Right renal cortex interstitium (tissue), 3 donors: ENCODE data around the gene UBL3. TPM values are rescaled to one million over a fixed set of nuclear protein-coding genes. Genes with fewer than 3 reads are reported as not detected.

Source experiments
- DNase-seq, 3 donors: peaks; one replicate each; pipeline ENCODE4 v3.0.0-alpha.2; 2013; ENCODE audit warnings: low read depth in 3 of 3, low spot score in 2 of 3
- polyA plus RNA-seq, 3 donors: library from polyadenylated mRNA; unstranded; fragments of 120-200 nt; gene quantifications; one replicate each; pipeline ENCODE4 v1.2.1, GENCODE V29; 2013; ENCODE audit not compliant: insufficient read length in 3 of 3

The UBL3 gene
- polyA plus RNA-seq, 3 donors = 45.2 to 47.9 (median 47.7) TPM

DNA sequence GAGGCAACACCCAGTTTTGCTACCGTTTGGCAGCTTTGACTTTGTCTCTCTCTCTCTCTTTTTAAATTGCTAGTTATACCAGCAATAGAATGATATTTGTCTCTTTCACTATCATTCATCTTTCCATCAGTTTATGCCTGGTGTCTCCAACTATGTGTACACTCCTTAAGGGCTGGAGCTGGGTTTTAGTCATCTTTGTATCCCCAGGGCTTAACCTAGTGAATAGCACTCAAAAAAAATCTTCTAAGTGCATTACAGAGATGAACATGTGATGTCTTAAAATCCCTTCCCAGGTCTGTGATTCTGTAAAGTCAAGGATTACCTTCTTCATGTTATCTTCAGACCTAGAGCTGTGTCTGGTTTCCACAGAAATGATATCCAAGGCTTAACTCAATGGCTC is 7.8 kb upstream of the UBL3 start:
- no peak for DNase-seq

DNA sequence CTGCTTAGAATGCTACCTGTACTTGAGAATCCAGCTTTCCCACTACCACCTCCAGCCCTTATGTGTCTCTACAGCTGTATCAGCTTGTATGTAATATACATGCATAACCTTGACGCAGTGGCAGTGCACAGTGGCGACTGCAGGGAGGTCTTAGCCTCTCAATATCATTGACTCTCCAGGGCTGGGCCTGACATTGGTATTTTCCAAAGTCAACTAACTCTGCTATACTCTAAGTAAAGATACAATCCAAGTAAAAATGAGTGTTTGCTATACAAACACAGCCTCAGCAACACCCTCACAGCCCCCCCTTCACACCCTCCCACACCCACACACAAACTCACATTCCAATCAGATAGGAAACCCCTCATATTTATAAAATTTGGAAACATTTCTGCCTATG is 6.7 kb upstream of the UBL3 start:
- no peak for DNase-seq

DNA sequence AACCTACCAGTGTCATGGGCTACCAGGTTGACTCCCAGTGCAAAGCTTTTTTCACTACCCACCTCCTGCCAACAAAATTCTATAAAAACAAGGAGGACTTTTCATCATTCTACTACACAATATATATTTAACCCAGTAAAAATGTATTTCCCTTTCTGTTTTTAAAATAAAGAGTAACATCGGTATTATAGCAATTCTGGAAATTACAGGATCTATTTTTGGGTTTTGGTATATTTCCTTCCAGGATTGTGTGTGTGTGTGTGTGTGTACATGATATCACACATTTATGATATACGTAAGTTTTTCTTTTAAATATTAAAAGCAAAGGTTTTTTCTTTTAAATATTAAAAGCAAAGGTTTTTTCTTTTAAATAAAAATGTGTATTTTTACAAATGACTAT is 6.0 kb upstream of the UBL3 start:
- no peak for DNase-seq

DNA sequence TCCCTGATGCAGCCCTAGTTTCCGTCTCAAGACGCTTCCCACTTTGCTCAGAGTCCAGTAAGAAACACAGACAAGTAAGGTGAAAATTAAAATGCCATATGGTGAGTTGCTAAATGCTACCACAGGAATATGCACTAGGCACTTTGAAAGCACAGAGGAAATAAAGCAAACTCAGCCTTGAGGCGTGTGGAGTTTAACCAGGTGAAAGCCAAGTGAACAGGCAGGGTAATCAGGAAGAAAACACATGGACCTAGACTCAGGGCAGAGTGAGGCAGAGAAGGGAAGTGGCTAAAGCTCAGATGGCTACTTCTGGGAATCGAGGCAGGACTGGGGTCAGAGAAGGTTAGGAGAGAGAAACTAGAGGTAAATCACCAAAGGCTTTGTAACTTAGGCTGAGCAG is 5.4 kb upstream of the UBL3 start:
- no peak for DNase-seq

DNA sequence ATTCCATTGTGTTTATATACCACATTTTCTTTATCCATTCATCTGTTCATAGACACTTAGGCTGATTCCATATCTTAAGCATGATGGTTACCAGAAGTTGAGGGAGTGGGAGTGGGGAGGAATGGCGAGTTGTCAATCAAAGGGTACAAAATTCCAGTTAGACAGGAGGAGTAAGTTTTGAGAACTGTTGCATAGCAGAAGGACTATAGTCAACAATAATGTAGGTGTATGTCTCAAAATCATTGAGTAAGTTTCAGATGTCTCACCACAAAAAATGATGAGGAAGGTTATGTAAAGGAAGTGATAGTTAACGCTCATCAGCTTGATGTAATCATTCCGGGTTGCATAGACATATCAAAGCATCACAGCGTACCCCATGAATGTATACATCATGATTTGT is 4.6 kb upstream of the UBL3 start:
- no peak for DNase-seq

DNA sequence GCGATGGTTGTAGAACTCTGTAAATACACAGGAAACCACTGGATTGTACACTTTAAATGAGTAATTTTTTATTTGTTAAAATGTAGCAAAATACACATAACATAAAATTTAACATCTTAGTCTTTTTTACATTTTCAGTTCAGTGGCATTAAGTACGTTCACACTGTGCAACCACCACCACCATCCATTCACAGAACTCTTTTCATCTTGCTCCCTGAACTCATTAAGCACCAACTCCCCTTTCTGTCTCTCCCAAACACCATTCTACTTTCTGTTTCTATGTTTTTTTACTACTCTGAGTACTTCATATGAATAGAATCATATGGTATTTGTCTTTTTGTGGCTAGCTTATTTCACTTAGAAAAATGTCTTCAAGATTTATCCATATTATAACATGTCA is 2.7 kb upstream of the UBL3 start:
- DNase-seq = no peak

DNA sequence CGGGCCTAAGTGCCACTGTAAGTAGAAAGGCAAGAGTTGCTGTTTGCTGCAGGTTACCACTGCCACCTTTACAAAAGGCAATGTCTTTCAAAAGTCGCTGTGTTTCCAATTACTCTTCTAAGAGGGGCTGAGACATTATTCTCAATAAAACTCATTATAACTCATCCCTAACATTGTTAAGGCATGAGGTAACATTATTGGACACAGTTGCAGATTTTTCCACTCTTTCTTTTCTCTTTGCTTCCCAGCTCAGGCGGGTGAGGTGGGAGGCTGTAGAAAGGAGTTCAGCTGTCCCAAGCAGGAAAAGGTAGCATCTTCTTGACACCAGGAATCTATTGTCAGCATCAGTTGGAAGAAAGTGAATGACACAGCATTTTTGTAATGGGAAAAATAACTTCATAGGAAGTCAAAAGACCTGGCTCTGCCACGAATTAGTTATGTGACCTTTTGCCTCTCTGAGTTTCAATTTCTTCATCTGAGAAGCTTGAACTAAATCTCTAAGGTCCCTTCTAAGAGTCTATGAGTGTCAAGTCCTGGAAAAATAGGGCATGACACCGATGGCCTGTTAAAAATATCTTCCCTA is 2.1 kb upstream of the UBL3 start:
- DNase-seq = no peak

DNA sequence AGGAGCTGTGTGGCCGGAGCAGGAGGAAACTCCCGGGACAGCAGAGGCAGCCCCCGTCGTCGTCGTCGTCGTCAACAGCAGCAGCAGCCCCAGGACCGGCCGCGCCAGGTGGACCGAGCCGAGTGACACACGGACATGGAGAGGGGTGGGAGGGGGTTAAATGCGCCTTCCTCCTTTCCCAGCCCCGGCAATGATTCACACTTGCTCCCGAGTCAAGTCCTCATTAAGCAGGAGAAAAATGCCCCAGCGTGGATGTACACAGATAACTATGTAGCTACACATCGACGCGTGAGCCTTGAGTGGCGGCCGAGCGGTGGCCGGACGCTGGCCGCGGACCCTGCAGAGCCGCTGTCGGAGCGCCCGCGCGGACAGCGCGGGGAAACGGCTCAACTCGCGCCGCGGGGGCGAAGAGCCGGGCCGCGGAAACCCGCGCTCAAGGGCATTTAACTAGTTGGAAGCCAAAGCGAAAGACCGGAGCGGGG is 645 bp downstream of the UBL3 start:
- peak in 2 of 3 donors; percentile 51 to 61 for DNase-seq

DNA sequence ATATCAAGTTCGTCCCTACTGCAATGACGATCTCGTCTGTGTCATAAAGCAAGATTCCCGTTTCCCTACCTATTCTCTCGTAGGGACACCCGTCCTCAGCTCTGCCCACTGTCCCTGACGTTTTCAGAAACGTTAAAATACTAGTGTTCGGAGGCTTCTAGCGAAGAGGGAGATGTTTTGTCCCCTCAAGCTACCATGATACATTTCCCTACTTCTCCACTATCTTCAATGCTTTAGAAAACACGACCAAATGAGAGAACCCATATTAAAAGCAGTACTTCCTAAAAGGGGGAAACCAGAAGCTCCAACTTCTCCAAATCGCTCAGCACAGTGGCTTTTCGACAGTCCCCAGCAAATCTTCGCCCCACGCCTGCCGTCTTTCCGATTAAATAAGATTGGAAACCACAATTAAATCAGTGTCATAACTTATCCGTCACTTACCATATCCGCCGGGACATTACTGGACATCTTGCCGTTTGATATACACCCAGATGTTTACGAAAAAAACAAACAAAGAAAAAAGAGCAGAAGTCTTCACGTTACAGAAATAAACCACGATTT is 1.3 kb downstream of the UBL3 start:
- peak in 1 of 3 donors; percentile 53 for DNase-seq

DNA sequence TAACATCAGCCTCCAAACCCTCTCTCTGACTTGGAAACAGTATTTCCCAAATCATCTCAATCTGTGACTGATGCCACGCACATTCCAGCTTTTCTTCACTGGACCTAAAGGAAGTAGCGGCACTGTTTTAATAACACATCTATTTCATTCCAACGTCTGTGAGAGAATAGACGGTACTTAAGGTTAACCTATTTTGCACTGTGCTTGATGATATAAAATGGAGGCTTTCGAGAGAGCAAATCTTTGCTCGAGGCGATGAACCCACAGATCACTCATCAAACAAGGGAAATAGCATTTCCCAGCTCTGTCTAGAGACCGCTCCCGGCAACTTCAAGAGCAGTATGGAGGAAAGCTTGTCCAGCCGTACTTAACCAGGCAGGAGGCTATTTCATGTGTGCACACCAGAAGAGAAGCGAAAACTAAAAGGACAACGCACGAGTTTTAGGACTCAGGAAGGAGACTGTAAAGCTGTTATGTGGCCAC is 2.9 kb downstream of the UBL3 start:
- DNase-seq = peak in 1 of 3 donors; percentile 26

DNA sequence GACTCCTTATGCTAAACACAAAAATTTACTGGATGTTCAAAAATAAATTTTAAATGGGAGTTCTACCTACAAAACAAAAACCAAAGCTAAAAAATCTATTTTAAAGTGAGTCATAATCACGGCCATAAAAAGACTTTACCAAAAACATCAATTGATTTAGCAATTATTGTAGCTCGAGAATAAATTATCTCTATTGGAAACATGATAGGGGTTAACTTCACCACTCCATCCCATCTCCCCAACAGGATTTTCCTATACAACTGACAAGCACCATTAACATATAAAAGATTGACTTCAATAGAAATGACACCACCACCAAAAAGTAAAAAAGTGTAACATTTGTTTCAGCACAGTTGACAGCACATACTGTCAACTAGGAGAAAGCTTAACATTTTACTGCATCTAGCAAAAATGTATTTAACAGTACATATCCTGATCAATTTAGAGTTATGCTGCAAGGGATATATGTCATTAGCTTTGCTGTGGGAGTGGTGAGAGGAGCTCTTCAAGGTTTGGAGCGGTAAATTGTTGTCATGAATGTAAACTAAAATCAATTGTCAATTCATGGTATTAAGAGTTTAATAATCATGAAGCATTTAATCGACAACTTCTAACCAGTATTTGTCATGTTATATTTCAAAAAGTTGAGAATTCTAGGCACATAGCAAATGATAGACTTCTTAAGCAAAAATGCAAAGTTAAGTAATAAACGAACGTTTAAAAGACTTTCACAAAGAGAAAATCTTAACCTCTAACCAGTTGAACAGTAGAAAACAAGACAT is 3.8 kb downstream of the UBL3 start:
- no peak for DNase-seq

DNA sequence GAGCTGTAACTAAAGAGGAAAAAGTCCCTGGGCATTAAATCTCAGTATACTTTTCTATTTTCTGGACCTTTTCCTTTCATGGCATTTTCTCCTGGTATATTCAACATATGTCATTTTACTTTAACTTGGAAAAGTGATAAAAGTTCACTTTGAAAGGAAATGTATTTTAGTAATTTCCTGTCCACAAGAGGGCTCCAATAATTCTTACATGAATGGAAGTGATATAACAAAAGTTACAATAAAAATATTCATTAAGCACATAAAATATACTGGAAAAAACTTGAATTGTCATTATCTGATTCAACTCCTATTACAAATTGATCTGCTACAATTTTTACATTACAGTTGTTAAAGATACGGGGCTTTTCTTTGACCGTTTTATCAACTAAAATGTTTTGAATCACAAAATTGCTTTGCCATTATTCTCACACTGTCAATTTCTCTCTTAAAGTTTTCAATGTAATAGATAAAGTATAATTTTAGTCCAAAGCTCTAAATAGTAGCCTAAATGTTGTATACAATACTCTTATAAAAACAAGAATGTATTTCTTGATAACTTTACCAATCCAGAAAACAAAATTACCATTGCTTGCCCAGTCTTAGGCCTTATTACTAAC is 4.9 kb downstream of the UBL3 start:
- no peak for DNase-seq

DNA sequence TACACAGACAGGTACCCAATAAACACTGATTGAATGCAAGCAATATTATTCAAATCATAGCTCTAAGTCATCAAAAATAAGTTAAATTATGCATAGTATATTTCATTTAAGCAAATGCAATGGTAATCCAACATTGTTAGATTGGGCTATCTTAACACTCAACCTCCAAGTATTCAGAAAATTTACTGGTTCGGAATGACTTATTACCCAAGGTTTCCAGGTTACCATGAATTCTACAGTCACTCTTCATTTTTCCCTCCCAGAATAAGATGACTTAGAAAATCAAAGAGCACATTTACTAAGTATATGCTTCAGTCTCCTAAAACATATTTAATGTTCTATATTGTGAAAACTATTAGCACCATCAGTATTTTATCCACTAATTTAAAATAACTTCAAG is 6.0 kb downstream of the UBL3 start:
- DNase-seq = no peak

DNA sequence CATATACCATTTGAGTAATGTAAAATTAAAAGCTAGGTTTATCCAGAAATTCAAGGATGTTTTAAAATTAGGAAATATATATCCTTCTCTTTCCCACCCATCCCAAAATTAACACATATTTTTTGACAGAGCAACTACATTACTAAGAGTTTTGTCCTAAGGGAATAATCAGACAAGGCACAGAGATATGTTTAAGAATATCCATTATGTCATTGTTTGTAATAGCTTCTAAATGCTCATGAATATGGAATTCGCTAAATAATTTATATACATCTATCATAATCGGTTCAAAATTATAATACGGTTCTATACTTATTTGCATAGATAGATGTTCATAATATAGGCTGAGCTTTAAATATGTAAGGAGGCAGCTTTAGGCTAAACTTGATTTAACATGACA is 9.8 kb downstream of the UBL3 start:
- DNase-seq = no peak

DNA sequence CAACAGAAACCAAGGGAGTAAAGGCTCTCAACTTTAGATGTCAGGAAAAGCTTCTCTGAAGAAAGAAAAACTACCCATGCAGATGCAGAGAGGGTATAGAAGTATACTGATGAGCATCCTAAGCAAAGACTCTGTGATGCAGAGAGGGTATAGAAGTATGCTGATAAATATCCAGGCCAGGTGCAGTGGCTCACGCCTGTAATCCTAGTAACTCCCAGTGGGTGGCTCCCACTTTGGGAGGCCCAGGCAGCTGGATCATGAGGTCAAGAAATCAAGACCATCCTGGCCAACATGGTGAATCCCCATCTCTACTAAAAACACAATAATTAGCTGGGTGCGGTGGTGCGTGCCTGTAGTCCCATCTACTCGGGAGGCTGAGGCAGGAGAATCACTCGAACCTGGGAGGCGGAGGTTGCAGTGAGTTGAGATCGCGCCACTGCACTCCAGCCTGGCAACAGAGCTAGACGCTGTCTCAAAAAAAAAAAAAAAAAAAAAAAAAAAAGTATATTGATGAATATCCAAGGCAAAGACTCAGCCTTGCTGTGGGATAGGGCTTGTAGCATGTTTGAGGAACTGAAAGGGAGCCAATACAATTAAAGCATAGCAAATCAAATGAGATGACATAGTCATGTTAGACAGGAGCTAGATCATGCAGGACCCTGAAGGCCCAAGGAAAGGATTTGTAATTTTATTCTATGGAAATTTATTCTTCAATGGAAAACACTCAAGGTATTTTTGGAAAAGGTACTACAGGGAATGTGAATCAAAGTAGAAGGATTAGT is 14.9 kb downstream of the UBL3 start:
- DNase-seq = no peak

DNA sequence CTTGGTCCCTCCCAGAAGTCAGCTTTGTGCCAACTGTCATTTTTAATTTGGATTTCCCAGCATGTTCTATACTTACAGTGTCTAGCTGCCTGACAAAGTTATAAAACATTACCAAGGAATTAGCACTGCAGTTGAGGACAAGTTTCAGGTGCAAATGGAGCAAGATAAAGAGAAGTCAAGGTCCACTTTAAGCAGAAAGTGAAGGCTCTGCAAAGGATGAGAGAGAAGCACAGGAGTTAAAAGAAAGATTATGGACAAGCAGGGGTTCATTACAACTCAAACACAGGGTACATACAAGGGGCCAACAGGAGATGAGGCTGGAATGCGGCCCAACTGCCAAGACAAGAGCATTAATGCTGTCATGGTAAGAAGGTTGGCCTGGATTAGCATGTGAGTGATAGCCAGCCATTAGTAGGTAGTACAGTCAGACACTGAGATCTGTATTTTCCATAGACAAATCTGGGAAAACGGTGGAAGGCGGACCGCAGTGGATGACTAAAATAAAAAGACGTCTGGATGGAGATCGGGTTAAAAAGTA is 17.6 kb downstream of the UBL3 start:
- DNase-seq = no peak

DNA sequence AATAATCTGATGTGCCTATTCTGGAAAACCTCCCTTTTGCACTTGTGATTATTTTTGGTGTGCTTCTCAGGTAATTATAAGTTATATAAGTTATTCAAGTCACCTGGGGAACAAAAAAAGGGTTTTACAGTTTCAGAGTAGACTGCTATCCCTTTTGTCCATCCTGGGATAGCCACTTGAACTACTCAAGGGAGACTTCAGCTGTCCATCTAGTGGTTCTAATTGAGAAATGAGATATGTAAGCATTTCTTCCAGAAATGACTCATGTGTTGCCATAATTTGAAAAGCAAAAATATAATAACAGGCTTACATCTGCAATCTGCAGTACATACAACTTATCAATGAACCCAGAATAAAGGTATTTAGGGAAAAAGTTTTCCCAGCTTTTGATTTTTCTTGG is 20.4 kb downstream of the UBL3 start:
- DNase-seq = no peak

DNA sequence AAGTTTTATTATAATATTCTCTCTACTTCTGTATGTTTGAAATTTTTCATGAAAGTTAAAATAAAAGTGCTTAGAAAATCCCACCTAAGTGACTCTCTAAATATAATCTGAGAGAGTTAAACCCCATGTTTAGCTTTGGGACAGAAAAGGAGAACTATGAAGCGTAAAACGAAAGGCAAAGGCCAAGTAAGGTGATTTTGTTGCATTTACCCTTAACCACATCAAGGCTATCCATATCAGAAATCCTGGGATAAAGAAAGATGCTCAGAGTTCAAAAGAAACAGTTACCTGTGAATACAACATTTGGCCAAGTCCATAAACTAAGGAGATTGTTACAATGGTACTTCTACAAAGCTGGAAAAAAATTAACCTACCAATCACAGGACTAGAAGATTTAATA is 31.3 kb downstream of the UBL3 start:
- DNase-seq = no peak

DNA sequence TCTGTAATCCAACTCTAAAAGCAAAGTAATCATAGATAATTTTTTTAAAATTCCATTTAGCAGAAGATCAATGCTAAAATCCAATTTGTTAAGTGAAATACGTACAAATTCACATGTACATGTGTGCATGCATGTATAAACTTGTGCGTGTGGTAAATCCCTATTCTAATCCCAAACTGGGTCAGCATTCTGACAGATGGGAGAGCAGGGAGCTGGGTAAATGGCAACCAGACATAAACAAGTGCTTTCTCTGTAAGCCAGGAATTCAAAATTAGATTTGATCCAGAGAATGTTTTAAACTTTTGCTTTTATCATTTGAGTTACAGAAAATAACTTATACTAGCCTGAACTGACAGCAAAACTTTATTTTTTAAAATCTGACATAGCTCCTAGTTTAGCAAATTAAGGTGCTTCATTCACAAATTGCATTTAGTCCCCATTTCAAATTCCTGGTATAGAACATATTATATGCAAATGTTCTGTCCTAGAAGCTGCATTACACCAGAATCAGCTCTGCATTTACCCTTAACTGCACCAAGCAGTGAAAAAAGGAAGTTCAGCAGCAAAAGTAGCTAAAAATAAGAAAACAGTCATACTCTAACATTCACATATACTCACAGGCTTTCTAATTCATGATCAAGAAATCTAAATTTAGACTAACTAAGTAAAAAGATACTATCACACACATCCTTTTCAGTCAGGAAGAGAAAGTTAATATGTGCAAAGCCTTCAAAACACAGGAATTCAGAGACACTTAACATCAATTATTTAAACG is 32.6 kb downstream of the UBL3 start:
- no peak for DNase-seq

DNA sequence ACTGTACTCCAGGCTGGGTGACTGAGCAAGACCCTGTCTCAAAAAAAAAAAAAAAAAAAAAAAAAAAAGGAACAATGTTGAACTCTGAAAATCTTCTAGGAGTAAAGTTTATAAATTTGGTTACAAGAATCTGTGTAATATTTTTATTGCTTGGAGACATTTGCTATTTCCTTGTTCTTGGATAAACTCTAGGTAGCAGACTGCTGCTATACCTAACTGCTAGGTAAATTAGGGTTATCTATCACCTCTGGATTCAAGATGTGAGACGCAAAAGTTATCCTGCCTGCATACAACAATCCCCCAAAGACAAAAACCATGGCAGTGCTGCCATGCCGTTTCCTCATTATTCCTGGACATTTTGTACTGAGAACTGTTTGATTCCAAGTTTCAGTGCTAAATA is 33.7 kb downstream of the UBL3 start:
- no peak for DNase-seq
